OCI-LY7 (cell line): ENCODE data around the gene IGSF23. TPM values are rescaled to one million over a fixed set of nuclear protein-coding genes. Genes with fewer than 3 reads are reported as not detected.

ENCODE experiments used
- Bru-seq: library from RNA; stranded (reverse); fragments of 400-500 nt; gene quantifications from one replicate; lab custom pipeline; 2021; lab: Mats Ljungman, UMichigan
- BruChase-seq, 2 experiments: library from RNA; stranded (reverse); fragments of 400-500 nt; gene quantifications; one replicate each; lab custom pipeline; 2021; lab: Mats Ljungman, UMichigan
- BruUV-seq: library from RNA; stranded (reverse); fragments of 400-500 nt; replicated peaks from 2 replicates; lab custom pipeline; 2021; lab: Mats Ljungman, UMichigan
- CTCF ChIA-PET: fragments of 300-600 bp; sonication (Branson Sonifier 250); formaldehyde crosslinking; loops from one replicate; lab custom pipeline; 2022; ENCODE audit warnings: antibody characterized with exemption; ENCODE audit not compliant: unreplicated experiment; lab: Charles Lee
- POLR2A ChIA-PET: fragments of 300-600 bp; sonication (Branson Sonifier 250); formaldehyde crosslinking; loops from one replicate; lab custom pipeline; 2022; ENCODE audit warnings: antibody characterized with exemption; lab: Charles Lee
- DNase-seq: peaks from one replicate; pipeline ENCODE4 v3.0.0-alpha.2; 2015; ENCODE audit warnings: low spot score
- H2AFZ ChIP-seq: fragments of 200-600 bp; sonication (generic), shearing (Covaris generic); 2 replicates; pipeline ENCODE4 v1.6.1; 2014; ENCODE audit warnings: mild to moderate bottlenecking, antibody characterized with exemption, low read length, moderate library complexity
- H3K27ac ChIP-seq: fragments of 200-600 bp; sonication (generic); 2 replicates; pipeline ENCODE4 v1.5.1; 2014; ENCODE audit warnings: mixed run types, low read depth, mild to moderate bottlenecking, moderate library complexity, low read length, inconsistent platforms; ENCODE audit not compliant: poor library complexity, severe bottlenecking
- H3K36me3 ChIP-seq: fragments of 200-600 bp; sonication (generic); 2 replicates; pipeline ENCODE4 v1.6.1; 2014; ENCODE audit warnings: mild to moderate bottlenecking, antibody characterized with exemption, low read length, moderate library complexity, mixed read lengths; ENCODE audit not compliant: insufficient read depth
- H3K4me1 ChIP-seq: fragments of 200-600 bp; sonication (generic); 2 replicates; pipeline ENCODE4 v1.5.1; 2014; ENCODE audit warnings: mild to moderate bottlenecking, low read length; ENCODE audit not compliant: insufficient read depth, poor library complexity, severe bottlenecking
- H3K4me2 ChIP-seq: fragments of 200-600 bp; sonication (generic); 2 replicates; pipeline ENCODE4 v1.6.1; 2014; ENCODE audit warnings: mild to moderate bottlenecking, low read length
- H3K4me3 ChIP-seq: fragments of 200-600 bp; sonication (generic); 2 replicates; pipeline ENCODE4 v1.5.1; 2014; ENCODE audit warnings: mild to moderate bottlenecking, low read depth, low read length; ENCODE audit not compliant: poor library complexity, severe bottlenecking
- H3K79me2 ChIP-seq: fragments of 200-600 bp; sonication (generic); 2 replicates; pipeline ENCODE4 v1.6.1; 2016; ENCODE audit warnings: low read depth, mild to moderate bottlenecking, low read length, moderate library complexity, mixed read lengths; ENCODE audit not compliant: insufficient read depth
- H3K9me2 ChIP-seq: fragments of 200-600 bp; sonication (generic); 2 replicates; pipeline ENCODE4 v1.6.1; 2016; ENCODE audit warnings: mild to moderate bottlenecking, low read length, mixed read lengths; ENCODE audit not compliant: insufficient read depth
- H3K9me3 ChIP-seq: fragments of 200-600 bp; sonication (generic); 2 replicates; pipeline ENCODE4 v1.6.1; 2014; ENCODE audit warnings: mild to moderate bottlenecking, mixed run types, low read length, mixed read lengths
- H4K20me1 ChIP-seq: fragments of 200-600 bp; sonication (generic); 2 replicates; pipeline ENCODE4 v1.6.1; 2014; ENCODE audit warnings: mild to moderate bottlenecking, antibody characterized with exemption, low read length, moderate library complexity, mixed read lengths; ENCODE audit not compliant: insufficient read depth
- CTCF ChIP-seq: fragments of 200-600 bp; sonication (generic); conservative IDR thresholded peaks from 2 replicates; pipeline ENCODE4 v1.5.1; 2014; ENCODE audit warnings: mild to moderate bottlenecking, antibody characterized with exemption, low read length, moderate library complexity, mixed read lengths
- EZH2phosphoT487 ChIP-seq: fragments of 200-600 bp; sonication (generic); IDR thresholded peaks from 2 replicates; pipeline ENCODE4 v1.6.1; 2018; ENCODE audit warnings: low read depth, borderline replicate concordance, mild to moderate bottlenecking, mixed run types, antibody characterized with exemption, low read length, moderate library complexity, mixed read lengths
- intact Hi-C: fragments of 100-400 bp; cut with micrococcal nuclease; formaldehyde crosslinking; loops from one replicate; pipeline ENCODE4 v1.10.0; 2022; ENCODE audit not compliant: unreplicated experiment
- long read RNA-seq: library from polyadenylated mRNA; stranded (forward); transcript quantifications from one replicate; pipeline ENCODE4 v2.0.0, GENCODE V29; 2022
- total RNA-seq, 2 experiments: library from RNA; depleted of rRNA in 1 of 2; stranded (reverse); fragments of >200 nt in 1 of 2; shearing (Covaris generic) in 1 of 2; gene quantifications; 2 replicates each; pipeline ENCODE4 v1.2.3, GENCODE V29; 2014 to 2022

Gene IGSF23
- total RNA-seq (2014; rRNA removed; shearing (Covaris generic)) (not detected in 2 replicates), total RNA-seq (2022) (not detected in 2 replicates), Bru-seq, nascent RNA (not detected), BruChase-seq, experiment 1, labeled RNA remaining after a 6-hour chase (not detected), BruChase-seq, experiment 2, labeled RNA remaining after a 2-hour chase (not detected)
- long read RNA-seq: 0 reads

GRCh38 chr19:44613295-44614178 is at the start of gene IGSF23:
TSS of gene IGSF23 (plus strand) at chr19:44613563. CDS start at chr19:44613646, 83 bp downstream.
- BruUV-seq: no TSS peak
- H3K9me2 ChIP-seq: no peaks in the 10 kb centered on the region
- H3K4me2 ChIP-seq: no peak within 1 kb of the TSS
- no peaks in the 10 kb centered on the region for H3K4me1 ChIP-seq
- H3K9me3 ChIP-seq: no peaks in the 10 kb centered on the region
- no peaks in the 10 kb centered on the region for H4K20me1 ChIP-seq
- no peak within 1 kb of the TSS for H3K27ac ChIP-seq
- no peak within 1 kb of the TSS for H3K4me3 ChIP-seq
- no peaks in the 10 kb centered on the region for H3K36me3 ChIP-seq
- TF ChIP-seq CTCF (no peak), EZH2phosphoT487 (no peak)
- H3K79me2 ChIP-seq: no peaks in the 10 kb centered on the region
- no peak for DNase-seq
- ChIA-PET CTCF (no interaction called here), POLR2A (interaction anchor here (0.7 kb wide), 1 partner anchor 9 kb away, joined by 3 read pairs; no protein-coding TSS in a partner anchor)
- intact Hi-C loops: no loop called here
- no peak within 1 kb of the TSS for H2AFZ ChIP-seq

DNA sequence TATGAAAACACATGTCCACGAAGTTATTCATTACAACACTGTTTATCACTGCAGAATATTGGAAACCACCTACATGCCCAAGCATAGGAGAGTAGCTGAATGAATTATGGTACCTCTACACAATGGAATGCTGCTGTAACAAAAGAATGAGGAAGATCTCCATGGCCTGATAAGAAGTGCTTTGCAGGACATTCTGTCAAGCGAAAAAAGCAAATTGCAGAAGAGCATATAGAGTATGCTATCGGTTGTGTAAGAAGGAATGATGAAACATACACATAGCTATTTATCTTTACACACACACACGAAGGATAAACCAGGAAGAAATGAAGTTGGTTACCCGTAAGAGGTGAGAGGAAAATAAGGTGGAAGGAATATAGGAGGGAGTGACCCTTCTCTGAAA is 46.4 kb upstream of the IGSF23 start:
- no peaks in the 10 kb centered on the region for H3K4me1 ChIP-seq

GRCh38 chr19:44567745-44568144 is 45.6 kb upstream of the IGSF23 start:
- Histone ChIP-seq H3K9me2 (no peaks in the 10 kb centered on the region), H3K4me3 (no peak overlapping the region), H3K4me2 (no peak overlapping the region), H3K79me2 (no peaks in the 10 kb centered on the region), H3K36me3 (no peaks in the 10 kb centered on the region), H3K9me3 (no peaks in the 10 kb centered on the region), H2AFZ (no peak overlapping the region), H3K4me1 (no peaks in the 10 kb centered on the region), H3K27ac (no peak overlapping the region), H4K20me1 (no peaks in the 10 kb centered on the region)
- TF ChIP-seq CTCF (no peak), EZH2phosphoT487 (no peak)
- no TSS peak for BruUV-seq
- ChIA-PET CTCF (no interaction called here), POLR2A (no interaction called here)
- no peak for DNase-seq
- intact Hi-C loops: no loop called here

More for the DNA sequence above, 46.4 kb upstream of the IGSF23 start:
- Histone ChIP-seq H3K9me3 (no peaks in the 10 kb centered on the region), H3K79me2 (no peaks in the 10 kb centered on the region), H3K4me3 (no peak overlapping the region), H3K36me3 (no peaks in the 10 kb centered on the region), H4K20me1 (no peaks in the 10 kb centered on the region), H3K4me2 (no peak overlapping the region), H2AFZ (no peak overlapping the region), H3K27ac (no peak overlapping the region), H3K9me2 (no peaks in the 10 kb centered on the region)
- ChIA-PET POLR2A (no interaction called here), CTCF (no interaction called here)
- TF ChIP-seq EZH2phosphoT487: no peak
- intact Hi-C loops: no loop called here
- no peak for DNase-seq
- no TSS peak for BruUV-seq
